Measurements from ENCODE around the gene CBX8. TPM values are rescaled to one million over a fixed set of nuclear protein-coding genes. Genes with fewer than 3 reads are reported as not detected.
A peak's percentile ranks its signal among the peaks of the same experiment; 100 is the strongest.

Gene CBX8
- total and polyA plus RNA-seq, 2 of the 13 experiments (the other 11 are each of a cell fraction or from before 2014, with no cell fraction given) = 0.34 to 12.6 TPM

GRCh38 chr17:79820959-79821330 is 24.1 kb upstream of the CBX8 start (continued):
- TF ChIP-seq GMEB2 (CRISPR knock-in tag; IDR thresholded peaks at IDR 0.05; ENCODE audit: low read depth) = no peak
- TF ChIP-seq ZNF367 (CRISPR knock-in tag; IDR thresholded peaks at IDR 0.05; ENCODE audit: borderline replicate concordance) = no peak
- TF ChIP-seq MEIS2 (CRISPR knock-in tag; IDR thresholded peaks at IDR 0.05) = no peak
- peak; percentile 48; the same call in 1 of the 2 replicates for TF ChIP-seq ZBTB38 (CRISPR knock-in tag; IDR thresholded peaks at IDR 0.05)
- TF ChIP-seq ZMYM2 (CRISPR knock-in tag; IDR thresholded peaks at IDR 0.05) = peak; percentile 40; the same call in 1 of the 2 replicates

DNA sequence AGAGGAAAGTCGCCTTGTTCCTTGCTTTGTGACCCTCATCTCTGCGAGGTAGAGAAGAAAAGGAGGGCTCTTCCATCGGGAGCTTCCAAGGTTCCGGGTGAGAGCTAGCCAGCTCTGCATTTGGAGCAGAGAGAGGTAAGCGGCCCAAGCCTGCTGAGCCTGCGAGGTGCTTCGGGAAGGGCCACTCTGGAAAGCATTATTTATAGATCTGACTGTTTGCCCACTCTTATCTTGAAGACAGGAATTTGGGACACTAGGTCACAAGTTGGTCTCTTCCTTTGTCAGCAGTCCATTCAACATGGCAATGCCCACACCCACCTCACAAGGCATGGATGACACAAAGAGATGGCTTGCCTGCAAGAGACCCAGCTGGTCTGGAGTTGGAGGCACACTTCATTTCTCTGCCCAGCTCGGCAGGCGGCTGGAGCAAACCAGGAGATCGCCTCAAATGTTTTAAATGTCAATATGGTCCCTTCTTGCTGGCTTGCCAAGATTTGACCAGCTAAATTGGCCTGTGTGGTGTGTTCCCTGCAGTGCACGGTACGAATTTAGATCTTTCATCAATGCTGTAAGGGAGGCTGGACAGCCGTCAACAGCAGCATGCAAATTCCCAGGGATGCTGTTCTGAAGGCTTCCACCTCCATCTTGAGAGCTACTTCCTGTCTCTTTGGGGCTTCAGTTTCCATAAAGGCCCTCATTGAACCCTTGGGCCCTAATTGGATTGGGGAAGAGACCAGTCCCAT is 22.8 kb upstream of the CBX8 start:
- 62% methylated on average over 12 of the region's 13 CpGs for WGBS (ENCODE audit: low lambda C conversion rate)
- peak overlapping the region; percentile 10; the same call in 1 of the 2 replicates for H3K4me2 ChIP-seq (ENCODE audit: low read depth, low read length)
- ChIA-PET POLR2A (interaction anchor here (1.2 to 16.5 kb wide), 7 partner anchors 11 to 174 kb away, joined by 4 to 274 read pairs (median 10); partner anchors contain the start of genes CBX4 and CBX8), CTCF (ENCODE audit: low intra/inter-chr PET ratio, low total read pairs) (no interaction called here)
- H4K20me1 ChIP-seq (ENCODE audit: insufficient read depth, low read length) = no peaks in the 10 kb centered on the region
- DNase-seq (ENCODE audit: low spot score) (no peak), ATAC-seq (no peak), FAIRE-seq (no peak)
- no peaks in the 10 kb centered on the region for H3K9me3 ChIP-seq (ENCODE audit: low read length)
- H3K9ac ChIP-seq (ENCODE audit: insufficient read depth, low read depth, low read length) = no peak overlapping the region
- H3K79me2 ChIP-seq (ENCODE audit: insufficient read depth, low read length) = no peaks in the 10 kb centered on the region
- no peaks in the 10 kb centered on the region for H3K36me3 ChIP-seq (replicated peaks in 1 of 2; ENCODE audit: control insufficient read depth in 1 of 2, insufficient read depth in 2 of 2, low read length in 2 of 2)
- H3K27ac ChIP-seq (ENCODE audit: extremely low read length, insufficient read depth, low read length) = no peak overlapping the region
- intact Hi-C loops (cut with micrococcal nuclease; ENCODE audit: unreplicated experiment) = no loop called here
- peaks cover 70% of the 10 kb centered on the region for H3K4me1 ChIP-seq (ENCODE audit: insufficient read depth, low read length)
- H3K4me3 ChIP-seq (replicated peaks in 1 of 3; ENCODE audit: insufficient read depth in 1 of 3, low read depth in 2 of 3, low read length in 3 of 3) = no peak overlapping the region
- H2AFZ ChIP-seq (ENCODE audit: low read length) = no peak overlapping the region
- no TSS peak for BruUV-seq (replicated peaks)
- in situ Hi-C loops (cut with HindIII; ENCODE audit: extremely low pct_ligation_motif_present, low pct_unique_long_range_greater_than_20kb) = no loop called here
- peaks cover 3 to 33% of the 10 kb centered on the region in 2 experiments; a peak in 4 of 5 replicates for H3K27me3 ChIP-seq (ENCODE audit: control insufficient read depth in 1 of 2, insufficient read depth in 2 of 2, low read length in 2 of 2)
- no peak for TF ChIP-seq SP1 (IDR thresholded peaks at IDR 0.05)
- no peak for TF ChIP-seq SP1 (CRISPR knock-in tag; IDR thresholded peaks at IDR 0.05)
- TF ChIP-seq SIN3B (IDR thresholded peaks at IDR 0.05; ENCODE audit: low read length) = no peak
- TF ChIP-seq, protein P1, sequence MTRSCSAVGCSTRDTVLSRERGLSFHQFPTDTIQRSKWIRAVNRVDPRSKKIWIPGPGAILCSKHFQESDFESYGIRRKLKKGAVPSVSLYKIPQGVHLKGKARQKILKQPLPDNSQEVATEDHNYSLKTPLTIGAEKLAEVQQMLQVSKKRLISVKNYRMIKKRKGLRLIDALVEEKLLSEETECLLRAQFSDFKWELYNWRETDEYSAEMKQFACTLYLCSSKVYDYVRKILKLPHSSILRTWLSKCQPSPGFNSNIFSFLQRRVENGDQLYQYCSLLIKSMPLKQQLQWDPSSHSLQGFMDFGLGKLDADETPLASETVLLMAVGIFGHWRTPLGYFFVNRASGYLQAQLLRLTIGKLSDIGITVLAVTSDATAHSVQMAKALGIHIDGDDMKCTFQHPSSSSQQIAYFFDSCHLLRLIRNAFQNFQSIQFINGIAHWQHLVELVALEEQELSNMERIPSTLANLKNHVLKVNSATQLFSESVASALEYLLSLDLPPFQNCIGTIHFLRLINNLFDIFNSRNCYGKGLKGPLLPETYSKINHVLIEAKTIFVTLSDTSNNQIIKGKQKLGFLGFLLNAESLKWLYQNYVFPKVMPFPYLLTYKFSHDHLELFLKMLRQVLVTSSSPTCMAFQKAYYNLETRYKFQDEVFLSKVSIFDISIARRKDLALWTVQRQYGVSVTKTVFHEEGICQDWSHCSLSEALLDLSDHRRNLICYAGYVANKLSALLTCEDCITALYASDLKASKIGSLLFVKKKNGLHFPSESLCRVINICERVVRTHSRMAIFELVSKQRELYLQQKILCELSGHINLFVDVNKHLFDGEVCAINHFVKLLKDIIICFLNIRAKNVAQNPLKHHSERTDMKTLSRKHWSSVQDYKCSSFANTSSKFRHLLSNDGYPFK (CRISPR knock-in tag; IDR thresholded peaks at IDR 0.05; ENCODE audit: borderline replicate concordance) = 0 out of 2 replicates have a peak, but pooled peaks have one; percentile 34
- no peak for TF ChIP-seq ZNF292 (CRISPR knock-in tag; IDR thresholded peaks at IDR 0.05; ENCODE audit: borderline replicate concordance, low read depth)
- no peak for TF ChIP-seq ZXDC (CRISPR knock-in tag; IDR thresholded peaks at IDR 0.05)
- TF ChIP-seq HNRNPK (IDR thresholded peaks at IDR 0.05; ENCODE audit: low read depth, low read length, poor library complexity, severe bottlenecking) = no peak
- no peak for TF ChIP-seq ZNF792 (CRISPR knock-in tag; IDR thresholded peaks at IDR 0.05)
- TF ChIP-seq ZBTB43 (CRISPR knock-in tag; conservative IDR thresholded peaks at IDR 0.05) = no peak

Measured in HepG2 (cell line).